Measurements from ENCODE around the gene LARGE2.

Gene LARGE2

GRCh38 chr11:45930031-45930794, 7.8 kb downstream of the LARGE2 start:
- DNase-seq (ENCODE audit: low read depth in 2 of 2): peak in 1 of 2 donors; percentile 14

GRCh38 chr11:45930951-45931570, 8.6 kb downstream of the LARGE2 start:
- no peak for DNase-seq (ENCODE audit: low read depth in 2 of 2)

GRCh38 chr11:45931739-45932138, 9.3 kb downstream of the LARGE2 start:
- no peak for DNase-seq (ENCODE audit: low read depth in 2 of 2)

- no peak for DNase-seq (ENCODE audit: low read depth in 2 of 2)
These were observed 9.8 kb downstream of the LARGE2 start for GRCh38 chr11:45932217-45932616.

GRCh38 chr11:45933131-45933831, 10.8 kb downstream of the LARGE2 start:
- no peak for DNase-seq (ENCODE audit: low read depth in 2 of 2)

GRCh38 chr11:45933846-45934579, 11.6 kb downstream of the LARGE2 start:
- DNase-seq (ENCODE audit: low read depth in 2 of 2): no peak

GRCh38 chr11:45934580-45935318, 12.3 kb downstream of the LARGE2 start:
- DNase-seq (ENCODE audit: low read depth in 2 of 2): no peak

- DNase-seq (ENCODE audit: low read depth in 2 of 2): no peak
These were observed 13.1 kb downstream of the LARGE2 start for GRCh38 chr11:45935349-45936064.

GRCh38 chr11:45936511-45937054, 14.1 kb downstream of the LARGE2 start:
- DNase-seq (ENCODE audit: low read depth in 2 of 2): no peak

- DNase-seq (ENCODE audit: low read depth in 2 of 2): no peak
These were observed 15.5 kb downstream of the LARGE2 start for GRCh38 chr11:45937916-45938315.

- DNase-seq (ENCODE audit: low read depth in 2 of 2): no peak
These were observed 17.4 kb downstream of the LARGE2 start for GRCh38 chr11:45939836-45940235.

- DNase-seq (ENCODE audit: low read depth in 2 of 2): no peak
These were observed 18.8 kb downstream of the LARGE2 start for GRCh38 chr11:45941285-45941684.

- no peak for DNase-seq (ENCODE audit: low read depth in 2 of 2)
These were observed 19.9 kb downstream of the LARGE2 start for GRCh38 chr11:45942381-45942780.

- DNase-seq (ENCODE audit: low read depth in 2 of 2): no peak
These were observed 23.0 kb downstream of the LARGE2 start for GRCh38 chr11:45945397-45945999.

- no peak for DNase-seq (ENCODE audit: low read depth in 2 of 2)
These were observed 25.4 kb downstream of the LARGE2 start for GRCh38 chr11:45947885-45948284.

GRCh38 chr11:45948356-45948755, 25.9 kb downstream of the LARGE2 start:
- DNase-seq (ENCODE audit: low read depth in 2 of 2): no peak

- DNase-seq (ENCODE audit: low read depth in 2 of 2): no peak
These were observed 27.5 kb downstream of the LARGE2 start for GRCh38 chr11:45949992-45950407.

GRCh38 chr11:45959851-45960250, 37.4 kb downstream of the LARGE2 start:
- DNase-seq (ENCODE audit: low read depth in 2 of 2): no peak

GRCh38 chr11:45960387-45961095, 38.1 kb downstream of the LARGE2 start:
- no peak for DNase-seq (ENCODE audit: low read depth in 2 of 2)
